DOHH2 (cell line): ENCODE results near the gene KRT6B.

Experiments
- H3F3A ChIP-seq: fragments of 200-600 bp; sonication (generic), shearing (Covaris generic); 2 replicates; pipeline ENCODE4 v1.6.0; 2016; ENCODE audit warnings: antibody characterized with exemption, mild to moderate bottlenecking; ENCODE audit not compliant: control insufficient read depth, insufficient read depth
- H3K27ac ChIP-seq: fragments of 200-600 bp; sonication (generic); 2 replicates; pipeline ENCODE4 v1.5.1; 2014; ENCODE audit warnings: low read depth, mild to moderate bottlenecking, low read length, moderate library complexity
- H3K27me3 ChIP-seq: fragments of 200-600 bp; sonication (generic); 2 replicates; pipeline ENCODE4 v1.6.1; 2014; ENCODE audit warnings: mild to moderate bottlenecking, low read length, mixed read lengths; ENCODE audit not compliant: control insufficient read depth
- H3K36me3 ChIP-seq: fragments of 200-600 bp; sonication (generic); 2 replicates; pipeline ENCODE4 v1.6.1; 2014; ENCODE audit warnings: mild to moderate bottlenecking, low read length, moderate library complexity, mixed read lengths; ENCODE audit not compliant: control insufficient read depth
- H3K4me1 ChIP-seq: fragments of 200-600 bp; sonication (generic); 2 replicates; pipeline ENCODE4 v1.6.1; 2014; ENCODE audit warnings: mild to moderate bottlenecking, low read length, mixed read lengths; ENCODE audit not compliant: control insufficient read depth
- H3K4me2 ChIP-seq: fragments of 200-600 bp; sonication (generic); 2 replicates; pipeline ENCODE4 v1.6.0; 2014; ENCODE audit warnings: mild to moderate bottlenecking, low read length, moderate library complexity
- H3K4me3 ChIP-seq: fragments of 200-600 bp; sonication (generic); 2 replicates; pipeline ENCODE4 v1.5.1; 2014; ENCODE audit warnings: mild to moderate bottlenecking, low read length, mixed read lengths
- H3K79me2 ChIP-seq: fragments of 200-600 bp; sonication (generic); 2 replicates; pipeline ENCODE4 v1.6.1; 2014; ENCODE audit warnings: mild to moderate bottlenecking, low read length, mixed read lengths; ENCODE audit not compliant: control insufficient read depth
- H3K9me2 ChIP-seq: fragments of 200-600 bp; sonication (generic); replicated peaks from 2 replicates; pipeline ENCODE4 v1.6.1; 2014; ENCODE audit warnings: mild to moderate bottlenecking, low read length, mixed read lengths; ENCODE audit not compliant: control insufficient read depth
- H3K9me3 ChIP-seq: fragments of 200-600 bp; sonication (generic); 2 replicates; pipeline ENCODE4 v1.6.1; 2014; ENCODE audit warnings: antibody characterized with exemption, low read length, mixed read lengths; ENCODE audit not compliant: control insufficient read depth, insufficient read depth
- H4K20me1 ChIP-seq: fragments of 200-600 bp; sonication (generic); 2 replicates; pipeline ENCODE4 v1.6.0; 2014; ENCODE audit warnings: low read depth, mild to moderate bottlenecking, antibody characterized with exemption, low read length, moderate library complexity; ENCODE audit not compliant: control insufficient read depth, insufficient read depth
- EZH2phosphoT487 ChIP-seq: fragments of 200-600 bp; sonication (generic); IDR thresholded peaks from 2 replicates; pipeline ENCODE4 v1.6.1; 2017; ENCODE audit warnings: borderline replicate concordance, mild to moderate bottlenecking, antibody characterized with exemption, low read length, moderate library complexity, mixed read lengths
- TF ChIP-seq, protein P1 (sequence below): fragments of 200-600 bp; sonication (generic); IDR thresholded peaks from one replicate; pipeline ENCODE4 v1.5.1; 2014; ENCODE audit warnings: antibody characterized with exemption, mild to moderate bottlenecking, low read depth, low read length; ENCODE audit not compliant: poor library complexity, severe bottlenecking

KRT6B gene

DNA sequence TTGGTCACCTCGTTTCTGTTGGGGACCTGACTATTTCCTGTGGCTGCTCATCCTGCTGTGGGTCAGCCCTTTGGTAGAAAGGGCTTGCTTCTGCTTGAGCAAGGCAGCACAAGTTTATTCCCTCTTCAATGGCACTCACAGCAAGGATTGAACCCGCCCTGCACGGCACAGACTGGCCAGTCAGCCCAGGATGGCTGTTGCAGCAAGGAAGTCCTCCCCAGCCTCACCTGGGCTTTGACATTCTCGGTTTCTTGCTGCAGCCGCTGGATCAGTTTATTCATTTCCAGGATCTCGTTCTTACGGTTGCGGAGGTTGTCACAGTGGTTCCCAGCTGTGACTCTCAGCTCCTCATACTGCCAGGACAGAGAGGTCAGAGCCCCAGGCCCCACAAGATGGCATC, 55.3 kb downstream of the KRT6B start:
- Histone ChIP-seq H3K27me3 (no peaks in the 10 kb centered on the region), H3K4me1 (no peaks in the 10 kb centered on the region), H3K79me2 (no peaks in the 10 kb centered on the region), H3K4me3 (no peak overlapping the region), H4K20me1 (no peaks in the 10 kb centered on the region), H3K9me2 (no peaks in the 10 kb centered on the region), H3K27ac (no peak overlapping the region), H3K9me3 (no peaks in the 10 kb centered on the region), H3K36me3 (no peaks in the 10 kb centered on the region), H3K4me2 (no peak overlapping the region), H3F3A (no peaks in the 10 kb centered on the region)
- TF ChIP-seq, protein P1, sequence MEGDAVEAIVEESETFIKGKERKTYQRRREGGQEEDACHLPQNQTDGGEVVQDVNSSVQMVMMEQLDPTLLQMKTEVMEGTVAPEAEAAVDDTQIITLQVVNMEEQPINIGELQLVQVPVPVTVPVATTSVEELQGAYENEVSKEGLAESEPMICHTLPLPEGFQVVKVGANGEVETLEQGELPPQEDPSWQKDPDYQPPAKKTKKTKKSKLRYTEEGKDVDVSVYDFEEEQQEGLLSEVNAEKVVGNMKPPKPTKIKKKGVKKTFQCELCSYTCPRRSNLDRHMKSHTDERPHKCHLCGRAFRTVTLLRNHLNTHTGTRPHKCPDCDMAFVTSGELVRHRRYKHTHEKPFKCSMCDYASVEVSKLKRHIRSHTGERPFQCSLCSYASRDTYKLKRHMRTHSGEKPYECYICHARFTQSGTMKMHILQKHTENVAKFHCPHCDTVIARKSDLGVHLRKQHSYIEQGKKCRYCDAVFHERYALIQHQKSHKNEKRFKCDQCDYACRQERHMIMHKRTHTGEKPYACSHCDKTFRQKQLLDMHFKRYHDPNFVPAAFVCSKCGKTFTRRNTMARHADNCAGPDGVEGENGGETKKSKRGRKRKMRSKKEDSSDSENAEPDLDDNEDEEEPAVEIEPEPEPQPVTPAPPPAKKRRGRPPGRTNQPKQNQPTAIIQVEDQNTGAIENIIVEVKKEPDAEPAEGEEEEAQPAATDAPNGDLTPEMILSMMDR, result no peak
- no peak for TF ChIP-seq EZH2phosphoT487
